Ishikawa (cell line): Measurements from ENCODE around the gene KLHDC9.

Experiments used
- CEBPB ChIP-seq: IDR thresholded peaks from 2 replicates; pipeline ENCODE4 v1.6.1; 2012
- CREB1 ChIP-seq: IDR thresholded peaks from 2 replicates; pipeline ENCODE4 v1.6.1; 2012; ENCODE audit warnings: low read depth
- EGR1 ChIP-seq: IDR thresholded peaks from 2 replicates; pipeline ENCODE4 v1.6.1; 2012
- EP300 ChIP-seq: IDR thresholded peaks from 2 replicates; pipeline ENCODE4 v1.6.1; 2012; ENCODE audit warnings: borderline replicate concordance
- FOXM1 ChIP-seq: IDR thresholded peaks from 2 replicates; pipeline ENCODE4 v1.6.1; 2012; ENCODE audit warnings: low read depth, borderline replicate concordance
- MAX ChIP-seq: IDR thresholded peaks from 2 replicates; pipeline ENCODE4 v1.6.1; 2012
- NFIC ChIP-seq: IDR thresholded peaks from 2 replicates; pipeline ENCODE4 v1.6.1; 2012
- RAD21 ChIP-seq: IDR thresholded peaks from 2 replicates; pipeline ENCODE4 v1.6.1; 2012; ENCODE audit warnings: low read depth
- TAF1 ChIP-seq: IDR thresholded peaks from 2 replicates; pipeline ENCODE4 v1.6.1; 2012; ENCODE audit warnings: low read depth, mild to moderate bottlenecking
- TCF12 ChIP-seq: IDR thresholded peaks from 2 replicates; pipeline ENCODE4 v1.6.1; 2012; ENCODE audit warnings: low read depth
- TEAD4 ChIP-seq: IDR thresholded peaks from 2 replicates; pipeline ENCODE4 v1.6.1; 2012
- USF1 ChIP-seq: IDR thresholded peaks from 2 replicates; pipeline ENCODE4 v1.6.1; 2012
- YY1 ChIP-seq: IDR thresholded peaks from 2 replicates; pipeline ENCODE4 v1.6.1; 2012; ENCODE audit warnings: low read depth
- ZBTB7A ChIP-seq: IDR thresholded peaks from 2 replicates; pipeline ENCODE4 v1.6.1; 2012; ENCODE audit warnings: low read depth
- TF ChIP-seq, protein P1 (sequence below): IDR thresholded peaks from 2 replicates; pipeline ENCODE4 v1.6.1; 2012; ENCODE audit warnings: low read depth, mild to moderate bottlenecking

Gene KLHDC9

DNA sequence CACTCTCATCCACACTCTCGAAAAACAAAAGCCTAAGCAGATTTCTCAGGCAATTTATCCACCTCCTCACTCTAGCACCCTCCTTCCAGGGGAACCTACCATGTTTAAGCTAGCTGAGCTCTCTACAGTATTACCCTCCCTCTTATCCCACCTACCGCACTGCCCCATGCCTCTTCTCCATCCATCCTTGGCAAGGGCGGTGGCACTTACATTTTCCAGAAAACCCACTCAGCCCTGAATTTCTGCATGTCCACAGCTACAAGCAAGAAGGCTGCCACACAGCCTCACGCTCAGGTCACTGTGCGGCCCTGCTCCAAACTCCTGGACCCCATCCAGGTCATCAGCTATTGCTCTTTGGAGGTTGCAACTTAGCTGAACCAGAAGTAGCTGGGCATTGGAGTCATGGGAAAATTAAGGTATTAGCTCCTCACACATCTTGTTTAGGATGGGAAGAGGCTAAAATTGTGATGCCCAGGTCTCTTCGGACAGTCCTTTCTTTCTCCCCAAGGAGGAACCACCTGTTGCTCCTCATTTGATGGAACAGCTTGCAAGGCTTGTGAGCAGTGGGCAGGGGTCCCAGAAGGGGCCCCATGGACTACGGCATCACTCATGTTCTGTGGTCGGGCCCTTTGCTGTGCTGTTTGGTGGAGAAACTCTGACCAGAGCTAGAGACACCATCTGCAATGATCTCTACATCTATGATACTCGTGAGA lies 1.1 kb downstream of the KLHDC9 start:
- no peak for TF ChIP-seq EP300
- TF ChIP-seq EGR1 = no peak
- no peak for TF ChIP-seq NFIC
- TF ChIP-seq TCF12 = no peak
- no peak for TF ChIP-seq USF1
- no peak for TF ChIP-seq MAX
- no peak for TF ChIP-seq RAD21
- TF ChIP-seq CREB1 = no peak
- TF ChIP-seq, protein P1, sequence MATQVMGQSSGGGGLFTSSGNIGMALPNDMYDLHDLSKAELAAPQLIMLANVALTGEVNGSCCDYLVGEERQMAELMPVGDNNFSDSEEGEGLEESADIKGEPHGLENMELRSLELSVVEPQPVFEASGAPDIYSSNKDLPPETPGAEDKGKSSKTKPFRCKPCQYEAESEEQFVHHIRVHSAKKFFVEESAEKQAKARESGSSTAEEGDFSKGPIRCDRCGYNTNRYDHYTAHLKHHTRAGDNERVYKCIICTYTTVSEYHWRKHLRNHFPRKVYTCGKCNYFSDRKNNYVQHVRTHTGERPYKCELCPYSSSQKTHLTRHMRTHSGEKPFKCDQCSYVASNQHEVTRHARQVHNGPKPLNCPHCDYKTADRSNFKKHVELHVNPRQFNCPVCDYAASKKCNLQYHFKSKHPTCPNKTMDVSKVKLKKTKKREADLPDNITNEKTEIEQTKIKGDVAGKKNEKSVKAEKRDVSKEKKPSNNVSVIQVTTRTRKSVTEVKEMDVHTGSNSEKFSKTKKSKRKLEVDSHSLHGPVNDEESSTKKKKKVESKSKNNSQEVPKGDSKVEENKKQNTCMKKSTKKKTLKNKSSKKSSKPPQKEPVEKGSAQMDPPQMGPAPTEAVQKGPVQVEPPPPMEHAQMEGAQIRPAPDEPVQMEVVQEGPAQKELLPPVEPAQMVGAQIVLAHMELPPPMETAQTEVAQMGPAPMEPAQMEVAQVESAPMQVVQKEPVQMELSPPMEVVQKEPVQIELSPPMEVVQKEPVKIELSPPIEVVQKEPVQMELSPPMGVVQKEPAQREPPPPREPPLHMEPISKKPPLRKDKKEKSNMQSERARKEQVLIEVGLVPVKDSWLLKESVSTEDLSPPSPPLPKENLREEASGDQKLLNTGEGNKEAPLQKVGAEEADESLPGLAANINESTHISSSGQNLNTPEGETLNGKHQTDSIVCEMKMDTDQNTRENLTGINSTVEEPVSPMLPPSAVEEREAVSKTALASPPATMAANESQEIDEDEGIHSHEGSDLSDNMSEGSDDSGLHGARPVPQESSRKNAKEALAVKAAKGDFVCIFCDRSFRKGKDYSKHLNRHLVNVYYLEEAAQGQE = no peak
- no peak for TF ChIP-seq CEBPB
- no peak for TF ChIP-seq TAF1
- no peak for TF ChIP-seq FOXM1
- no peak for TF ChIP-seq TEAD4

DNA sequence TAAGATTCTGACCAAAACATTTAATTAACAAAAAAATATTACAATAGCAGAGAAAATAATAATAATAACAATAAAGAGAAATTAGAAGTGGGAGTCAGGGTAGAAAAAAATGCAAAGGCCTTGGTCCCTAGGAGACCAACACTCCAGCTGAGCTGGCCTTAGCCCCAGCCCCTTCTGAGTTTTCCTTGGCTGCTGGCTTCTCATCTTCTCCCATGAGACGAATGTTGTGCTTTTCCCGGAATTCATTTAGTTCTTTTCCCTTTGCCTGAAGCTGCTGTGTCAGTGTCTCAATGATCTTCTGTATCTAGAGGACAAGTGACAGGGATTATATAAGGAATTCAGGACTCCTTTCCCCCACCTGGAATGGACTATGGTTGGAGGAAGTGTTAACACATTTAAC lies 2.4 kb downstream of the KLHDC9 start:
- TF ChIP-seq YY1 (no peak), EGR1 (no peak), TCF12 (no peak), EP300 (no peak), CREB1 (no peak), TEAD4 (no peak), FOXM1 (no peak), USF1 (no peak)
- TF ChIP-seq, protein P1 = no peak

DNA sequence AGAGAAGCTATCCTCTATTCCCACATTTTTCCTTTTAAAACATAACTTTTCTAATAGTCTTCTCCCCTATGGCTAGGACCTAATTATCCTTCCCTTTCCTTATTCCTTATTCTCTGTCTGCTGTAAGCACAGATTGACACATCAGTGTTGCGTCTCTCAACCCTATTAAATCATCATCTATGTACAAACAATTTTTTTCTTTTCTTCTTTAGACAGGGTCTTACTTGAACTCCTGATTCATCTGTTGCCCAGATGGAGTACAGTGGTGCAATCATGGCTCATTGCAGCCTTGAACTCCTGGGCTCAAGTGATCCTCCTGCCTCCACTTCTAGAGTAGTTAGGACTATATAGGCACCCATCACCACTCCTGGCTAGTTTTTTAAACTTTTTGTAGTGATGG lies 8.3 kb downstream of the KLHDC9 start:
- TF ChIP-seq NFIC (no peak), CREB1 (no peak), MAX (no peak), FOXM1 (no peak), TCF12 (no peak), ZBTB7A (no peak), EP300 (no peak), YY1 (no peak), RAD21 (no peak), USF1 (no peak), CEBPB (no peak)
- TF ChIP-seq, protein P1 = no peak

GRCh38 chr1:161111117-161111516 lies 13.0 kb downstream of the KLHDC9 start:
- TF ChIP-seq RAD21 (no peak), USF1 (no peak), FOXM1 (no peak), CREB1 (no peak), MAX (no peak), YY1 (no peak), CEBPB (no peak), TCF12 (no peak), TAF1 (no peak), NFIC (no peak), TEAD4 (no peak), ZBTB7A (no peak), EP300 (no peak), EGR1 (no peak)
- TF ChIP-seq, protein P1 = no peak
